Thymus (tissue), 11 donors: ENCODE results near the gene LIPK. TPM values are rescaled to one million over a fixed set of nuclear protein-coding genes. Genes with fewer than 3 reads are reported as not detected.
"Not testable (repeated sequence)": the region's sequence is repeated elsewhere in the genome, so short reads cannot be mapped to it uniquely, and the experiment has no call there.

ENCODE experiments used
- DNase-seq, 9 donors: peaks; one replicate each; pipeline ENCODE4 v3.0.0-alpha.2; 2013; ENCODE audit warnings: low spot score in 9 of 9, low read depth in 6 of 9, missing footprints in 1 of 9
- H3K27ac ChIP-seq, 2 donors: one replicate each; pipeline ENCODE4 v1.5.1; 2013; ENCODE audit warnings: control low read depth in 1 of 2, low read depth in 1 of 2, low read length in 1 of 2, mild to moderate bottlenecking in 1 of 2, moderate library complexity in 1 of 2
- H3K27me3 ChIP-seq, 2 donors: one replicate each; pipeline ENCODE4 v1.5.1; 2013; ENCODE audit warnings: low read length in 1 of 2; ENCODE audit not compliant: control insufficient read depth in 2 of 2, insufficient read depth in 1 of 2
- H3K36me3 ChIP-seq, 2 donors: one replicate each; pipeline ENCODE4 v1.5.1; 2013; ENCODE audit warnings: low read length in 1 of 2, mild to moderate bottlenecking in 1 of 2, moderate library complexity in 1 of 2; ENCODE audit not compliant: control insufficient read depth in 2 of 2, insufficient read depth in 2 of 2
- H3K4me1 ChIP-seq, 2 donors: one replicate each; pipeline ENCODE4 v1.5.1; 2013; ENCODE audit warnings: low read length in 2 of 2; ENCODE audit not compliant: control insufficient read depth in 2 of 2, insufficient read depth in 2 of 2
- H3K4me3 ChIP-seq, 2 donors: one replicate each; pipeline ENCODE4 v1.5.1; 2013; ENCODE audit warnings: low read length in 2 of 2, control low read depth in 1 of 2, mild to moderate bottlenecking in 1 of 2
- H3K9me3 ChIP-seq, 2 donors: one replicate each; pipeline ENCODE4 v1.5.1; 2013; ENCODE audit warnings: low read length in 1 of 2, mild to moderate bottlenecking in 1 of 2; ENCODE audit not compliant: control insufficient read depth in 2 of 2, insufficient read depth in 1 of 2
- WGBS: extraction: QIAGEN DNeasy Blood & Tissue Kit; methylation state at CpG from one replicate; pipeline ENCODE4 v1.1.7; 2013; 5-methylcytosine and 5-hydroxymethylcytosine counted together
- polyA plus RNA-seq: library from polyadenylated mRNA; stranded (reverse); fragments of 200-250 nt; gene quantifications from one replicate; pipeline ENCODE4 v1.2.3, GENCODE V29; 2013
- total RNA-seq: library from RNA; stranded (reverse); fragments of 120-200 nt; gene quantifications from one replicate; pipeline ENCODE4 v1.2.4, GENCODE V29; 2013
- donor health status: healthy.

Gene LIPK
- total and polyA plus RNA-seq, 2 donors, result 0.33 to 1.5 TPM

DNA sequence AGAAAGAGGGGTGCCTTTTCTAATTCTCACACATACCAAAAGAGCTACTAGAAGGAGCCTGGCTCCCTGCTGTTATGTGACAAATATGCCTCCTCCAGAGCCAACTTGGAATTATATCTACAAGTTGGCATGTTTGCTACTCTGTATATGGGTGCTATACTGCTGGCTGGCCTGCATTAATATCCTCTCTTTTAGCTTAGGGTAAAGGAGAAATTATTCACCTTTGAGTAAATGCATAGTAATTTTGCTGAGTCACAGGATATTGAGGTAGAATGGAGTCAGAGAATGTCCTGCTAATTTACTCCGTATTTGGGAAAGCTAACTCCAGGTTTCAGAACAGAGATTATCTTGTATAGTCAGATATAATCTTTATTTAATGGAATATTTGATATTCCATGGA lies 29.6 kb downstream of the LIPK start:
- DNase-seq, result no peak
- Histone ChIP-seq H3K4me3 (no peak overlapping the region), H3K4me1 (no peaks in the 10 kb centered on the region), H3K36me3 (no peaks in the 10 kb centered on the region), H3K27ac (no peak overlapping the region), H3K27me3 (no peaks in the 10 kb centered on the region), H3K9me3 (no peaks in the 10 kb centered on the region)
- 26% methylated on average over 1 of the region's 1 CpG for WGBS

DNA sequence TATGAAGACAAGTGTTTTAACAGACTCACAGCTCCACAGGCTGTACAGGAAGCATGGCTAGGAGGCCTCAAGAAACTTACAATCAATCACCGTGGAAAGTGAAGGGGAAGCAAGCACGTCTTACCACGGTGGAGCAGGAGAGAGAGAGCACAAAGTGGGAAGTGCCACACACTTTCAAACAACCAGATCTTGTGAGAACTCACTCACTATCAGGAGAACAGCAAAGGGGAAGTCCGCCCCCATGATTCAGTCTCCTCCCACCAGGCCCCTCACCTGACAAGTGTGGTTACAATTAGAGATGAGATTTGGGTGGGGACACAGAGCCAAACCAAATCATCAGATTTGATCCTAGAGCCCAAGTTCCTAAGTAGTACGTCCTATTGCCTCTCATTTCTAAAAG lies 35.9 kb downstream of the LIPK start:
- not testable (repeated sequence) for H3K4me3 ChIP-seq, DNase-seq, H3K27me3 ChIP-seq, H3K4me1 ChIP-seq, H3K36me3 ChIP-seq, H3K27ac ChIP-seq, H3K9me3 ChIP-seq
- WGBS, result 71% methylated on average over 5 of the region's 5 CpGs

DNA sequence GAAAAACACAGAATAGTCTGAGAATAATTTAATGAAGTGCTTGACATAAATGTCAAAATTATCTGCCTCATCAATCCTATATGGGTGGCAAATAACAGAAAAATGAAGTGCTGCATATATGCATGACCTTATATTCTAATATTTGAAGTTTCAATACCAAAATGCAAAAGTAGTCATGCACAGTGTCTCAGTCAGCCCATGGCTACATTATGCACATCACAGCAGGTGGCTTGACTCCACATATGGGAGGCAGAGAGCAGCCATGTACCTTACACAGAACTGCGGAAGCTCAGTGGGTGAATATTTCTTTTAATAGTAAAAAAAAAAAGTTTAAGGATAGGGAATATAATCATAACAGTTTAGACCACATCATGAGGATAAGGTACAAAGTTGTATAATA lies 36.4 kb downstream of the LIPK start:
- H3K9me3 ChIP-seq, result no peaks in the 10 kb centered on the region
- no peaks in the 10 kb centered on the region for H3K27me3 ChIP-seq
- no peak overlapping the region for H3K27ac ChIP-seq
- no peaks in the 10 kb centered on the region for H3K36me3 ChIP-seq
- H3K4me3 ChIP-seq, result no peak overlapping the region
- no peak for DNase-seq
- no peaks in the 10 kb centered on the region for H3K4me1 ChIP-seq
- 100% methylated on average over 1 of the region's 1 CpG for WGBS

DNA sequence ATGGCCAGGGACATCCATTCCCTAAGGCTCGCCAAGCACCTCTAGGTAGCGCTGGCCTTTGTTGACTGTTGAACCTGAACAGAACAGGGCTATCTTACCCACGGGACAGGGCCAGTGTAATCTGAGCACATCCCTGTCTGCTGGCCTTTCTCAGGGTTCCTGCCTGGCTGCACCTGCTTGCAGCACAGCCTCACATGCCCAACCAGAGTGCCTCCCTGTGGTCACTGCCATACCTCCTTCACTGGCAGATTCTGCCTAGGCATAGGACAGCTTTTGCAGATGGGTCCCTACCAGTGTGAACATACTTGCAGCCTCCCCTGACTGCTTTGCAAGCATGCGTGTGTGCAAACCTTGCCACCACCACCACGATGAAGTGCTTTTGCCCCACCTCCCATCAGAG lies 38.0 kb downstream of the LIPK start:
- H3K36me3 ChIP-seq, result no peaks in the 10 kb centered on the region
- no peak for DNase-seq
- no peaks in the 10 kb centered on the region for H3K4me1 ChIP-seq
- WGBS, result 97% methylated on average over 5 of the region's 5 CpGs
- H3K9me3 ChIP-seq, result no peaks in the 10 kb centered on the region
- H3K27ac ChIP-seq, result no peak overlapping the region
- no peaks in the 10 kb centered on the region for H3K27me3 ChIP-seq
- H3K4me3 ChIP-seq, result no peak overlapping the region

DNA sequence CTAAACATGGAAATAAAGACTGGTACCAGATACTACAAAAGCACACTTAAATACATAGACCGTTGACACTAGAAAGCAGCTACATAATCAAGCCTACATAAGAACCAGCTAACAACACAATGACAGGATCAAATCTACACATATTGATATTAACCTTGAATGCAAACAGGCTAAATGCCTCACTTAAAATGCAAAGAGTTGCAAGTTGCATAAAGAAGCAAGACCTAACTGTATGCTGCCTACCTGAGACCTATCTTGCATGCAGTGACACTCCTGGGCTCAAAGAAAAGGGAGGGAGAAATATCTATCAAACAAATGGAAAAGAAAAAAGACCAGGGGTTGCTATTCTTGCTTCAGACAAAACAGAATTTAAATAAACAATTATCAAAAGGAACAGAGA lies 39.6 kb downstream of the LIPK start:
- Histone ChIP-seq H3K4me1 (no peaks in the 10 kb centered on the region), H3K9me3 (no peaks in the 10 kb centered on the region), H3K27me3 (no peaks in the 10 kb centered on the region), H3K36me3 (no peaks in the 10 kb centered on the region), H3K4me3 (no peak overlapping the region), H3K27ac (no peak overlapping the region)
- no peak for DNase-seq
- 98% methylated on average over 1 of the region's 1 CpG for WGBS

DNA sequence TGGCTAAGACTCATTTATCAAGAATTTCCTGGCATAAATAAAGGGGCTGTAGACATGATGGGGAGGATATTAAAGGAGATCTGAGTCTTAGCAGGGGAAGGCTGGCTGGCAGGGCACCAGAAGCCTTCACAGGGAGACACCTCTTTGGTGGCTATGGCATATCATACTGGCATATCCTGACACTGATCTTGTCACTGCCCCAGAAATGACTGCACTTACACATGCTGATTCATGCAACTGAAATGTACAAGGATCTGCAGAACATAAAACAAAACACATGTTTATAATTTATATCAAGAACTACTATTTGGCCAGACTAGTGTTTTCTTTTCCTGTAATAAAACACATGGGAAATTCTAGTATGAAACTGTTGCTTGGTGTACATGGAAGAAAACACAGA lies 48.2 kb downstream of the LIPK start:
- no peak for DNase-seq
- Histone ChIP-seq H3K27me3 (no peaks in the 10 kb centered on the region), H3K9me3 (no peaks in the 10 kb centered on the region), H3K4me1 (no peaks in the 10 kb centered on the region), H3K27ac (no peak overlapping the region), H3K4me3 (no peak overlapping the region), H3K36me3 (no peaks in the 10 kb centered on the region)

DNA sequence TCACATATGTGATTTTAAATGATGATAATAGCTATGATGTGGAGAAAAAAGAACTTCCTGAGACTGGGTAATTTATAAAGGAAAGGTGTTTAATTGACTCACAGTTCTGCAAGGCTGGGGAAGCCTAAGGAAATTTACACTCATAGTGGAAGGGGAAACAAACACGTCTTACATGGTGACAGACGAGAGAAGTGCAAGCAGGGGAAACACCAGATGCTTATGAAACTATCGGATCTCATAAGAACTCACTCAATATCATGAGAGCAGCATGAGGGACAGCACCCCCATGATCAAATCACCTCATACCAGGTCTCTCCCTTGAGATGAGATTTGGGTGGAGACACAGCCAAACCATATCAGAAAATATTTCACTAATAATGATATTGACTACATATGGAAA lies 49.7 kb downstream of the LIPK start:
- Histone ChIP-seq H3K4me3 (no peak overlapping the region), H3K27me3 (no peaks in the 10 kb centered on the region), H3K9me3 (no peaks in the 10 kb centered on the region), H3K27ac (no peak overlapping the region), H3K36me3 (no peaks in the 10 kb centered on the region), H3K4me1 (no peaks in the 10 kb centered on the region)
- no peak for DNase-seq
- 76% methylated on average over 3 of the region's 3 CpGs for WGBS

DNA sequence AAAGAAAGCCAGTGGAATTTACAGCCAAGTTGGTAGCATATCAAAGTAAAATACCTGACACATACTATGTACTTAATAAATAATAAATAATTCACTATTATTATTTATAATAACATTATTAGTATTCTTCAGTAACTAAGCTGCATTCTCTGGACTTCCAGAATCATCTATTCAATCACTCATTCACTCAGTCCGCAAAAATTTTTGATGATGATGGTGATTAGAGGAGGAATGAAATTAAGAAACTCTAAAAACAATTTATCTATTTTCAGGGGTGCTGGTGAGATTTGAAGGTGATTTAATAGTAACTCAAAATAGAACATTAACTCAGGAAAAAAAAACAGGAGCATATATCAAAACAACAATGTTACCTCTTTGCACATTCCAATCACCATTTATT lies 50.6 kb downstream of the LIPK start:
- no peaks in the 10 kb centered on the region for H3K27me3 ChIP-seq
- no peaks in the 10 kb centered on the region for H3K36me3 ChIP-seq
- H3K4me1 ChIP-seq, result no peaks in the 10 kb centered on the region
- no peaks in the 10 kb centered on the region for H3K9me3 ChIP-seq
- DNase-seq, result no peak
- H3K27ac ChIP-seq, result no peak overlapping the region
- 0% methylated on average over 1 of the region's 1 CpG for WGBS
- no peak overlapping the region for H3K4me3 ChIP-seq

DNA sequence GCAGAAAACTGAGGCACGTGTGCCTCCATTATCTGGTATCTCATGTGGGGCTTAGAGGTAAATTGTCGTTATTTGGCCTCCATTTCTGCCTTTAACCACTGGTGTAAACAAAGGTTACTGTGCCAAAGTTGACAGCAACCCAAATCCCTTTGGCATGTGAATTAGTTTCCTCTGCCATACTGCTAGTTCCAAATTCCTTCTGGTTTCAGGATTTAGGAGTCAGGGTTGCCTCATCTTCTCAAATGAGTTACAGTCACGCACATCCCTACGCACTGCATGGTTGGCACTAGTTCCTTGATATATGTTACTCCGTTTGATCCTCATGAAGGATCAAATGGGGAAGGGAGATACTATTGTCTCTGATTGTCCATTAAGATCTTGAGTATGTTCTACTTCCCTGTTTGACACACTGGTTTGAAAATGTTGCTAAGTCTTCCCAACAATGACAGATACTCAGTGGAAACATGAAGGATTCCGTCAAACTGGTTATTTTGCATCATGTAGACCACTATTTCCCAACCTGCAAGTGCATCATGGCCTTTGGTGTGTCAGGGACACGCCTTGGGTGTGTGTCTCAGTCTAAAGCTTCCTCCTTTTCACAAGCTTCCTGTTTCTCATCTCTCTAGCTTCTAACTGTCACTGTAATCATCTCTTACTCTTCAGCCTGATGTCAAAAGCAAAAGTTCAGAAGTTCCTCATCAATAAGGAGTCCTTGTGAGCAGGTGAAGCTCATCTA lies 53.5 kb downstream of the LIPK start, which contains the start of gene LIPN:
LIPN (plus strand) TSS at position 655 of the 736 bp plus-strand sequence. CDS start 1,386 bp downstream, outside the sequence.
- H3K27me3 ChIP-seq, result no peaks in the 10 kb centered on the region
- no peaks in the 10 kb centered on the region for H3K4me1 ChIP-seq
- no peak within 1 kb of the TSS for H3K27ac ChIP-seq
- peak in 3 of 9 donors; percentile 3 to 29 (median 4) for DNase-seq
- no peak within 1 kb of the TSS for H3K4me3 ChIP-seq
- 93% methylated on average over 7 of the region's 7 CpGs for WGBS
- H3K36me3 ChIP-seq, result no peaks in the 10 kb centered on the region
- H3K9me3 ChIP-seq, result no peaks in the 10 kb centered on the region
